GM13976 (cell line): ENCODE results near the gene KRTAP4-7.
"Not testable (repeated sequence)": the region's sequence is repeated elsewhere in the genome, so short reads cannot be mapped to it uniquely, and the experiment has no call there.

ENCODE experiments used
- DNase-seq: peaks from one replicate; pipeline ENCODE4 v3.0.0; 2012; ENCODE audit warnings: low spot score
- in situ Hi-C: fragments of 300-500 bp; cut with MboI; formaldehyde crosslinking; loops from one replicate; pipeline ENCODE4 v1.12.0; 2022; ENCODE audit warnings: low sequenced_read_pairs, mixed read lengths, inconsistent platforms; ENCODE audit not compliant: unreplicated experiment
- TF ChIP-seq, protein P1 (sequence below): IDR thresholded peaks from 2 replicates; pipeline ENCODE4 v1.5.1; 2012; ENCODE audit warnings: borderline replicate concordance, mild to moderate bottlenecking; ENCODE audit not compliant: insufficient read depth; ENCODE audit errors: extremely low read depth, missing control alignments, control extremely low read depth

KRTAP4-7 gene

GRCh38 chr17:41084100-41084856 lies at the start of gene KRTAP4-7:
Gene KRTAP4-7 (plus strand): TSS chr17:41084150. CDS start chr17:41084207, 57 bp downstream.
- in situ Hi-C loops, DNase-seq: not testable (repeated sequence)

- DNase-seq, in situ Hi-C loops: not testable (repeated sequence)
Observed at GRCh38 chr17:41034346-41034935, 49.5 kb upstream of the KRTAP4-7 start, which contains the start of gene KRTAP1-3. Gene KRTAP1-3 (minus strand): TSS chr17:41034874. CDS start chr17:41034821, 53 bp downstream.

DNA sequence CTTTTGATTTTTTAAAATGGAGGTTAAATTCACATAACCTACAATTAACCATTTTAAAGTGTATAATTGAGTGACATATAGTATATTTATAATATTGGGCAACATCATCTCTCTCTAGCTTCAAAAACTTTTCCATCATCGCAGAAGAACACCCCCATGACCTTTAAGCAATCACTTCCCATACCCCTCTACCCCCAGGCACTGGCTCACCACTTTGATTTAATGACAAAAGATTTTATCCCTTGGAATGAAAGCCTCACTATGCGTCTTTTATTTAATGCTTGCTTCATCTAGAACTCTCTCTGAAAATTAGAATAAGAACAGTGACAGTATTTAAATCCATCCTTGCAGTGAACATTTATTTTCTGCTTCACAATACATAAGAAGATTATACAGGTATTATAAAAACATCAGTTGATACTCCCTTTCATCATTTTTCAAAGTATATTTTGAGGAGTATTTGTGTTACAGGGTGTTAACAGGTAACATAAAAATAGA lies 46.0 kb upstream of the KRTAP4-7 start:
- TF ChIP-seq, protein P1, sequence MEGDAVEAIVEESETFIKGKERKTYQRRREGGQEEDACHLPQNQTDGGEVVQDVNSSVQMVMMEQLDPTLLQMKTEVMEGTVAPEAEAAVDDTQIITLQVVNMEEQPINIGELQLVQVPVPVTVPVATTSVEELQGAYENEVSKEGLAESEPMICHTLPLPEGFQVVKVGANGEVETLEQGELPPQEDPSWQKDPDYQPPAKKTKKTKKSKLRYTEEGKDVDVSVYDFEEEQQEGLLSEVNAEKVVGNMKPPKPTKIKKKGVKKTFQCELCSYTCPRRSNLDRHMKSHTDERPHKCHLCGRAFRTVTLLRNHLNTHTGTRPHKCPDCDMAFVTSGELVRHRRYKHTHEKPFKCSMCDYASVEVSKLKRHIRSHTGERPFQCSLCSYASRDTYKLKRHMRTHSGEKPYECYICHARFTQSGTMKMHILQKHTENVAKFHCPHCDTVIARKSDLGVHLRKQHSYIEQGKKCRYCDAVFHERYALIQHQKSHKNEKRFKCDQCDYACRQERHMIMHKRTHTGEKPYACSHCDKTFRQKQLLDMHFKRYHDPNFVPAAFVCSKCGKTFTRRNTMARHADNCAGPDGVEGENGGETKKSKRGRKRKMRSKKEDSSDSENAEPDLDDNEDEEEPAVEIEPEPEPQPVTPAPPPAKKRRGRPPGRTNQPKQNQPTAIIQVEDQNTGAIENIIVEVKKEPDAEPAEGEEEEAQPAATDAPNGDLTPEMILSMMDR: no peak
- no peak for DNase-seq
- in situ Hi-C loops: no loop called here

- in situ Hi-C loops, DNase-seq: not testable (repeated sequence)
Observed at GRCh38 chr17:41040783-41041571, 43.0 kb upstream of the KRTAP4-7 start, which contains the start of gene KRTAP1-1. Gene KRTAP1-1 (minus strand): TSS chr17:41041450. CDS start chr17:41041397, 53 bp downstream.

GRCh38 chr17:41042953-41043352 lies 41.0 kb upstream of the KRTAP4-7 start:
- DNase-seq: no peak
- in situ Hi-C loops: no loop called here
- TF ChIP-seq, protein P1: no peak

DNA sequence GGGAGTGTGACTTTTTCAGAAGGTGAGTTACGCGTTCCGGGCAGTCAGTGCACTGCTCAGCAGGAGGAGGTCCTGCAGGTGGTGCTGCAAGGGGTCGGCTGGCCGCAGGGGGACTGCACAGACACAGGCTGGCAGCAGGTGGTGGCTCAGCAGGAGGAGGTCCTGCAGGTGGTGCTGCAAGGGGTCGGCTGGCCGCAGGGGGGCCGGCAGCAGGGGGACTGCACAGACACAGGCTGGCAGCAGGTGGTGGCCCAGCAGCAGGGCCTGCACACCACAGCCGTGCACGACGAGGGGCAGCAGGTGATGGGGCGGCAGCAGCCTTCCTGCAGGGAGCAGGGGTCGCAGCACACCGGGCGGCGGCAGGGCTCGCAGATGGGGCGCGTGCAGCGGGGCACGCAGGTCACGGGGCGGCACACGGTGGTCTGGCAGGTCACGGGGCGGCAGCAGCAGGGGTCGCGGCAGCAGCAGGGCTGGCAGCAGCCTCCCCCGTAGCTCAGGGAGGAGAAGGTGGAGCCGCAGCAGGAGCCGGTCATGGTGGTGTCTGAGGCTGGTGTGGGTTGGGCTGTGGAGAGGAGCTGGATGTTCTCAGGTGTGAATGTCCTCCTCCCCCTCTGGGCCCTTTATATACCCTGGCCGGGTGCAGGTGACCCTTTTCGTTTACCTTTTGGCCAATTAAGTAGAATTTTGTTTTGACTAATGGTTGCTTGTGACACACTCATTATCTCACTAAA lies 37.0 kb upstream of the KRTAP4-7 start, which contains the start of gene KRTAP2-1:
KRTAP2-1 (minus strand) TSS at position 582 of the 731 bp plus-strand sequence; CDS start at position 533, 49 bp downstream.
- DNase-seq, in situ Hi-C loops: not testable (repeated sequence)

DNA sequence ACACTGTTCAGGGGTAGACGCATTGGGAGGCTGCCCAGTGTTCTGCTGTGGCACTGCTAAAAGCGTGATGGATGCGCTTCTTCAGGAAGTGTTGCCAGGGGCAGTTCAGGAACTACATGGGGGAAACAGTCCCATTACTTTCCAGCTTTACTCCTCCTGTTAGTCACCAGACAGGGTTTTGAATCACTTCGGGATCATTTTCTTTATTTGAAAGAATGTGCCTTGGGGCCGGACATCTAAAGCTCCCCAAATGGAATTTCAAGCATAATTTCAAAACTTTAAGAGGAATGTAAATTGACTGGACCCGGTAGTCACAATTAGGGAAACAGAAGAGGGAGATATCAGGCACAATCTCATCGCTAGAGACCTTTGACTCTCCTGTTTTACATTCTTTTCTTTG lies 35.5 kb upstream of the KRTAP4-7 start:
- DNase-seq: no peak
- in situ Hi-C loops: no loop called here
- TF ChIP-seq, protein P1: no peak

- peak; percentile 30 for DNase-seq
- TF ChIP-seq, protein P1: no peak
- in situ Hi-C loops: no loop called here
Observed at GRCh38 chr17:41049110-41049509, 34.8 kb upstream of the KRTAP4-7 start.
